Adipocyte (in vitro differentiated cells): ENCODE data around the gene NCS1.

Experiments
- DNase-seq: peaks from one replicate; pipeline ENCODE4 v3.0.0-alpha.2; 2015; ENCODE audit warnings: low read depth
- H3K27me3 ChIP-seq: replicated peaks from 2 replicates; pipeline ENCODE4 v1.7.0; 2013; ENCODE audit warnings: mild to moderate bottlenecking, low read length, moderate library complexity; ENCODE audit not compliant: control insufficient read depth, insufficient read depth
- H3K36me3 ChIP-seq: 2 replicates; pipeline ENCODE4 v1.7.0; 2013; ENCODE audit warnings: low read length, mild to moderate bottlenecking, moderate library complexity; ENCODE audit not compliant: control insufficient read depth, insufficient read depth, severe bottlenecking
- H3K4me1 ChIP-seq: 2 replicates; pipeline ENCODE4 v1.7.0; 2013; ENCODE audit warnings: mild to moderate bottlenecking, low read length, moderate library complexity; ENCODE audit not compliant: control insufficient read depth, insufficient read depth
- H3K4me3 ChIP-seq: 2 replicates; pipeline ENCODE4 v1.7.0; 2013; ENCODE audit warnings: mild to moderate bottlenecking, low read length, moderate library complexity
- H3K9ac ChIP-seq: 2 replicates; pipeline ENCODE4 v1.7.0; 2013; ENCODE audit warnings: mild to moderate bottlenecking, low read length, moderate library complexity
- H3K9me3 ChIP-seq: 2 replicates; pipeline ENCODE4 v1.7.0; 2013; ENCODE audit warnings: mild to moderate bottlenecking, low read length, moderate library complexity; ENCODE audit not compliant: control insufficient read depth

Gene NCS1

DNA sequence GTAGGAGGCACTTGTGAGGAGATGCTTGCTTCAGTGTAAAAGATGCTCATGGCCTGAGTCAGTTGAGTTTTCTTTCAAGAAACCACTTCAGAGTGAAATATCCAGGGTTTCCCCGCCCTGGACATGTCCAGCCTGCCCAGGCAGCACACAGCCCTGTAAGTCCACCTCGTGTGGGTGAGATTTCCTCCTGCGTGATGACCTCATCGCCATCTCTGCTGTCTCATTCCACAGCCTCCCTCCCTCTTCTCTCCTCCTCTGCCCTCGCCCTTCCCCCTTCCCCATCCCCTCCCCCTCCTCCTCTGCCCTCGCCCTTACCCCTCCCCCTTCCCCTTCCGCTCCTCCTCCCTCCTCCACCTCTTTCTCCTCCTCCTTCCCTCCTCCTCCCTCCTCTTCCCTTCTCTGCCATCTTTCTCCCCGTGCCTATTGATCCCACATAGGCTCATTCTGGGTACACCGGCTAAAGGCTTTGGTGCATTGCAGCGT, 34.0 kb upstream of the NCS1 start:
- DNase-seq: peak; percentile 90
- peaks cover 19% of the 10 kb centered on the region for H3K4me1 ChIP-seq
- no peaks in the 10 kb centered on the region for H3K27me3 ChIP-seq
- no peaks in the 10 kb centered on the region for H3K9me3 ChIP-seq
- H3K36me3 ChIP-seq: peaks cover 5% of the 10 kb centered on the region
- no peak overlapping the region for H3K4me3 ChIP-seq
- H3K9ac ChIP-seq: no peak overlapping the region

DNA sequence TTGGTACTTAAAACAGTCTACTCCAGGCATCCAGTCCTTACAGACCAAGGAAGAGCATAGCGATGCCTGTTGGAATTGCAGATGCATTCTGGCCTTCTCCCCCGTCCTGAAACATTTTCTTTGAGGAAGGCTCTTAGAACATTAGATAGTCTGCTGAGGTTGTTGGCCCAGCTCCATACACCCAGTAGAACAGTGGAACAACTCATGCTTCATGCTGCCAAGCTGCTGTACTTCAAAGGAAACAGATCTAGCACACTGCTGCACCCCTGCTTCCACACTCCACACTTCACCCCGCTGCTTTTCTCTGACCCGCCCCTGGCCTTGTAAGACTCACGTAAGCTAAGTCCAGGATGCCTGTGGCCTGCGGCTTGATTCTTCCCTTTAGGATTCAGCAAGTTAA, 33.4 kb upstream of the NCS1 start:
- H3K27me3 ChIP-seq: no peaks in the 10 kb centered on the region
- peaks cover 21% of the 10 kb centered on the region for H3K4me1 ChIP-seq
- H3K9me3 ChIP-seq: no peaks in the 10 kb centered on the region
- H3K9ac ChIP-seq: no peak overlapping the region
- H3K4me3 ChIP-seq: no peak overlapping the region
- DNase-seq: peak; percentile 87
- H3K36me3 ChIP-seq: no peaks in the 10 kb centered on the region

DNA sequence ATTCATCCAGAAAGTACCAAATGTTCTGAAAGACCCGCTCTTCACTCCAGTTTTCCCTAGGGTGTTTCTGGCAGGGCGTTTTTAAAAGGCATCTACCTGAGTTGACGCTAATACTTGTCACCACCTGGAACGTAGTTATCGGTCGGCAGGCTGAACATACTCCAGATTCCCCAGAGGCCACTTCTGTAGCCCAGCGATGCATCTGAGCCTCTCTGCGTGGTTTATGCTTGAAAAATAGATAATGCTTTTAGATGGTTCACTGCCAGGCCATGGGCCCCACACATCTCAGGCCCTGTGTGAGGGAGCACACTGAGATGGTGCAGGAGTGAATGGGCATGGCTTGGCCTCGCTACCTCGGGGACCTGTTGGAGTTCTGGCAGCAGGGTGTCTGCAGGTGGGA, 33.0 kb upstream of the NCS1 start:
- H3K27me3 ChIP-seq: no peaks in the 10 kb centered on the region
- no peak for DNase-seq
- no peak overlapping the region for H3K4me3 ChIP-seq
- no peaks in the 10 kb centered on the region for H3K9me3 ChIP-seq
- peaks cover 25% of the 10 kb centered on the region for H3K4me1 ChIP-seq
- no peak overlapping the region for H3K9ac ChIP-seq
- no peaks in the 10 kb centered on the region for H3K36me3 ChIP-seq

DNA sequence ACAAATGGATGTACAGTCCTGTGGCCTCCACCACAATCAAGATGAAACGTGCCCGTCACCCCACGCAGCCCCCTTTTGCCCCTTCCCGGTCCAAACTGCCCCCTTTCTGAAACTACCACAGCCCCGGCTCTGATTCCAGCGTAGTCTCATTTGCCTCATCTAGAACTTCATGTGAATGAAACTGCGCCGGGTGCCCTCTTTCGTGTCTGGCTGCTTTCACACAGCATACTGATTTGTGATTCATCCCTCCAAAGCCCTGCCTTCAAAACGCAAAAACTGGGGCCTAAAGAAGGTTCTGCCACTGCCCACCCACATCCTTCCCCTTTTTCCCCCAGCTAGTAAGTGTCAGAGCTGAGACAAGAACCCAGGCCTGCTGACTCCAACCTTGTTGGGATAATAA, 31.5 kb upstream of the NCS1 start:
- H3K9ac ChIP-seq: no peak overlapping the region
- no peaks in the 10 kb centered on the region for H3K36me3 ChIP-seq
- peaks cover 25% of the 10 kb centered on the region for H3K4me1 ChIP-seq
- H3K27me3 ChIP-seq: peaks cover 7% of the 10 kb centered on the region
- H3K4me3 ChIP-seq: no peak overlapping the region
- no peaks in the 10 kb centered on the region for H3K9me3 ChIP-seq
- no peak for DNase-seq

DNA sequence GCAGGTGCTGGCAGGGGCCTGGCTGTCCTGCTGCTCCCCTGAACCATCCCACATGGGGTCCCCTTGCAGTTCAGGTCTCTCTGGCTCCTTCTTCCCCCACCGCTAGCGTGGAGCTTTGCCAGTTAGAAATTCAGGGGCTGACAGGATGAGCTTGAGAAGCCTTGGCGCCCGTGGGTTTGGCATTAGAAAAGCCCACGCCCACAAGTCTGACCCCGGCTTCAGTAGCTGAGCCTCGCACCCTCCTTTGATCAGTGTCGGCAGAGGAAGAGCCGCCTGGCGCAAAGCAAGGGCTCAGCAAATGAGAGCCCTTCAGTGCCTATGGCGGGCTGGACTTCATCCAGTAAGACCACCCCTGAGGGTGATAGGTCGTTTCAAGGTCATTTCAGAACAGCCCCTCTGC, 30.1 kb upstream of the NCS1 start:
- Histone ChIP-seq H3K9ac (no peak overlapping the region), H3K9me3 (no peaks in the 10 kb centered on the region), H3K4me1 (peaks cover 25% of the 10 kb centered on the region), H3K4me3 (no peak overlapping the region), H3K27me3 (peaks cover 7% of the 10 kb centered on the region), H3K36me3 (no peaks in the 10 kb centered on the region)
- DNase-seq: no peak

DNA sequence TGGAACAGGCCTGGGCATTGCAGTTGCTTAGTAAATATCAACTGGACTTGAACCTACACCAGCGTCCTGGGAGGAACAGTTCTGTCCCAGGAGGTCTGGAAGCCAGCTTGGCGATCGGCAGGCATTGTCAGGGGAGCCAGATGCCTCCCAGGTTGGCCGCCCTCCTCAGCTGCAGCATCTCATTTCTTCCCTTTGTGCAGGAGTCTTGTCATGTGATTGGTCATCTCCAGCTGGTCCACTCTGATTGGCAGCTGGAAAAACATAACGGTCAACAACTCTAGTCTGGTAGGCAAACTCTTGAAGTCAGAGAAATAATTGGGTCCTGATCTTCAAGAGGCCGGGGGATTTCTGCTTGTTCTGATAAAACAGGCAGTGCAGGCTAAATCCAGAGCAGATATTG, 29.6 kb upstream of the NCS1 start:
- no peak overlapping the region for H3K9ac ChIP-seq
- DNase-seq: no peak
- no peaks in the 10 kb centered on the region for H3K9me3 ChIP-seq
- H3K4me1 ChIP-seq: peaks cover 22% of the 10 kb centered on the region
- H3K4me3 ChIP-seq: no peak overlapping the region
- no peaks in the 10 kb centered on the region for H3K36me3 ChIP-seq
- peaks cover 7% of the 10 kb centered on the region for H3K27me3 ChIP-seq

DNA sequence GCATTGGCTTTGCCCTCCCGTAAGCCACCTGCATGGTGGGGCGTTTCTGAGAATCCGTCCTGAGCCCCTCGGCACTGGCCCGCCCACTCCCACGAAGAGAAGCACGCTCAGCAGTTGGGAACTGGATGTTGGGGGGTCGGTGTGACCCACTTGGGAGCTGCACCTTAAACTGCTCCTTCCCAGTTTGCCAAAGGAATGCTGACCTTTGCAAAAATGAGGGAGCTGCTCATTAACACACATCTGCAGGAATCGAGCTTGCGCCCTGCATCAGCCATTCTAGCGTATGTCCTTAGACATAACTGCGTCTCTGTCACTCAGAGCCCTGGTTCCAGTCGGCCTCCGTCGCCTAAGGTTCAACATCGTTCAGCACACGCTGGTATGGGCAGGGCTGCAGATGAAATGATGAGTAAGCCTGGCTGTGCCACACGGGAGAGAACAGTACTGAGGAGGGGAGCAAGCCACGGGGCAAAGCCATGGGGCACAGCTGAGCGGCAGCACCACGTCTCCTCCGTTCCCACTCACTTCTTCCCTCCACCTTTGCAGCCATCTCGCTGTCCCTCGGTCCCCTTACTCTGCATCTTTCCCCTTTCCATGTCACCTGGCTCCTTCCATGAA, 28.8 kb upstream of the NCS1 start:
- Histone ChIP-seq H3K9ac (no peak overlapping the region), H3K4me1 (peaks cover 16% of the 10 kb centered on the region), H3K27me3 (peaks cover 7% of the 10 kb centered on the region), H3K4me3 (no peak overlapping the region), H3K36me3 (no peaks in the 10 kb centered on the region), H3K9me3 (no peaks in the 10 kb centered on the region)
- no peak for DNase-seq

DNA sequence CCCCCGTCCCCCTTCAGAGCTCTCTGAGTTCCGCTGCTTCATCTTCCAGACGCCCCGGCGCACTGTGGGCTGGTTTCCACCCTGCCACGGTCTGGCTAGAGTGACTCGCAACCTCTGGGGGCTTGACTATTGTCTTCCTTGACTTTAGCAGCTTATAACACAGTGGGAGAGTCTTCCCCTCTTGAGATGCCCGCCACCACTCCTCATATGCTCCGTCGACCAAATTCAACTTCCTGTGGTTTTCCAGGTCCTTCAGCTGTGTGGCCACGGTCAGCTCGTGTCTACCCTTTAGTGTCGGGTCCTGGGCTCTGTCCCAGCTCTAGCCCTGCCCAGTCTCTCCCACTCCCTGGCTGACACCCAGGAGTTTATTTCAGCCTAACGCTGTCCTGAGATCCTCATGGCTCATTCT, 28.2 kb upstream of the NCS1 start:
- Histone ChIP-seq H3K4me1 (peaks cover 11% of the 10 kb centered on the region), H3K9ac (no peak overlapping the region), H3K27me3 (peaks cover 7% of the 10 kb centered on the region), H3K36me3 (no peaks in the 10 kb centered on the region), H3K9me3 (no peaks in the 10 kb centered on the region), H3K4me3 (peak overlapping the region; percentile 42)
- no peak for DNase-seq

DNA sequence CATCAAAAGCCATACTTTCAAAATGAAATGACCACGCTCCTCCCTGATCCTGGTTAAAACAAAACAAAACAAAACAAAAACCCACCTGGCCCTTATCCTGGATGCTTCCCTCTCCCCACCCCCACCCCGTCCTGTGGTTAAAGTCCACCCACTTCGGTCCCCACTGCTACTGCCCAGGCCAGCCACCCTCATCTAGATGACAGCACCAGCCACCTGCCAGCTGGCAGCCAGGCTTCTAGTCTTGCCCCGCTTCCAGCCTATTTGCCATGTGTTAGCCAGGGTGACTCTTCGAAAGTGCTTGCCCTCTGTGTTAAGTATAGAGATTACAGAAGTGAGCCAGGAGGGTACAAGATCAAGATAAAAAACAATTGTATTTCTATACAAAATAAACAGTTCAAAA, 27.5 kb upstream of the NCS1 start:
- peaks cover 6% of the 10 kb centered on the region for H3K4me1 ChIP-seq
- H3K27me3 ChIP-seq: peaks cover 7% of the 10 kb centered on the region
- H3K4me3 ChIP-seq: no peak overlapping the region
- H3K9me3 ChIP-seq: no peaks in the 10 kb centered on the region
- DNase-seq: no peak
- no peaks in the 10 kb centered on the region for H3K36me3 ChIP-seq
- H3K9ac ChIP-seq: no peak overlapping the region

DNA sequence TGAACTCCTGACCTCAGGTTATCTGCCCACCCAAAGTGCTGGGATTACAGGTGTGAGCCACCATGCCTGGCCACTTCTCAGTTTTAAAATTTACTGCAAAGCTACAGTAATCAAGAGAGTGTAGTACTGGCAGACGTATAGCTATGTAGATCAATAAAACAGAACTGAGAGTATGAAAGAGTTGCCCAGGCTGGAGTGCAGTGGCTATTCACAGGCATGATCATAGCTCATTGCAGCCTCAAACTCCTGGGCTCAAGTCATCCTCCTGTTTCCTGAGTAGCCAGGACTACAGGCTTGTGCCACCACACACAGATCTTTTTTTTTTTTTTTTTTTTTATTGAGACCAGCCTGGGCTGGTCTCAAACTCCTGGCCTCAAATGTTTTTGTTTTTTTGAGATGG, 26.5 kb upstream of the NCS1 start:
- Histone ChIP-seq H3K9me3 (no peaks in the 10 kb centered on the region), H3K4me1 (peaks cover 6% of the 10 kb centered on the region), H3K27me3 (peaks cover 7% of the 10 kb centered on the region), H3K4me3 (no peak overlapping the region), H3K36me3 (no peaks in the 10 kb centered on the region), H3K9ac (no peak overlapping the region)
- no peak for DNase-seq

DNA sequence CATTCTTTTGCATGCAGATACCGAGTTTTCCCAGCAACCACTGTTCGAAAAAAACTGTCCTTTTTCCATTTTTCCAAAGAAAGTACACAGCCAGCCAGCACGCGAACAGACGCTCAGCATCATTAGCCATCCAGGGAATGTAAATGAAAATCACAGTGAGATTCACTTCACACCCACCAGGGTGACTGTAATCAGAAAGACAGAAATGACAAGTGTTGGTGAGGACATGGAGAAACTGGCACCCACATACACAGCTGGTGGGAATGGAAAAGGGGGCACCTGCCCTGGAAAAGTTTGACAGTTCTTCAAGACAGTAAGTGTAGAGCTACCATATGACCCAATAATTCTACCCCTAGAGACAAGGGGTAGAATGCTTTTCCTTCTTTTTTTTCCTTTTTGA, 25.0 kb upstream of the NCS1 start:
- Histone ChIP-seq H3K9me3 (no peaks in the 10 kb centered on the region), H3K36me3 (no peaks in the 10 kb centered on the region), H3K4me3 (no peak overlapping the region), H3K27me3 (peaks cover 7% of the 10 kb centered on the region), H3K4me1 (peaks cover 6% of the 10 kb centered on the region), H3K9ac (no peak overlapping the region)
- no peak for DNase-seq

DNA sequence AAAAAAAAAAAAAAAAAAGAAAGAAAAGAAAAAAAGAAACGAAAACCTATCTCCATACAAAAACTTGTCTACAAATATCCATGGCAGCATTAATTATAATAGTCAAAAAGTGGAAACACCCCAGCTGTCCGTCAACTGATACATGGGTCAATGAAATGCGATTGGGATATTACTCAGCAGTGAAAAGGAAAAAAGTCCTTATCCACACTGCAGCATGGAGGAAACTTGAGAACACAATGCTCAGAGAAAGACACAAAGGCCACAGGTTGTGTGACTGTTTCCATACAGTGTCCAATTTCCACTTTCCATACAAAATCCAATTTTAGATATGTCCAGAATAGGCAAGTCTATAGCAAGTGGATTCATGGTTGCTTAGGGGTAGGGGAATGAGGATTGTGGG, 24.3 kb upstream of the NCS1 start:
- Histone ChIP-seq H3K9me3 (no peaks in the 10 kb centered on the region), H3K9ac (no peak overlapping the region), H3K36me3 (no peaks in the 10 kb centered on the region)

More for the DNA sequence above, 24.3 kb upstream of the NCS1 start:
- H3K4me3 ChIP-seq: no peak overlapping the region
- no peak for DNase-seq
- peaks cover 6% of the 10 kb centered on the region for H3K4me1 ChIP-seq
- peaks cover 7% of the 10 kb centered on the region for H3K27me3 ChIP-seq
